Stimulated activated CD8-positive, alpha-beta memory T cell treated with anti-CD3 and anti-CD28 coated beads, Interleukin-4, amount 100 ng/mL, for 48 hours (primary cell): ENCODE measurements around the gene IPO9.
"Not testable (repeated sequence)": the region's sequence is repeated elsewhere in the genome, so short reads cannot be mapped to it uniquely, and the experiment has no call there.

ENCODE experiments used
- DNase-seq: peaks from one replicate; pipeline ENCODE4 v3.0.0-alpha.2; 2020

Gene IPO9

DNA sequence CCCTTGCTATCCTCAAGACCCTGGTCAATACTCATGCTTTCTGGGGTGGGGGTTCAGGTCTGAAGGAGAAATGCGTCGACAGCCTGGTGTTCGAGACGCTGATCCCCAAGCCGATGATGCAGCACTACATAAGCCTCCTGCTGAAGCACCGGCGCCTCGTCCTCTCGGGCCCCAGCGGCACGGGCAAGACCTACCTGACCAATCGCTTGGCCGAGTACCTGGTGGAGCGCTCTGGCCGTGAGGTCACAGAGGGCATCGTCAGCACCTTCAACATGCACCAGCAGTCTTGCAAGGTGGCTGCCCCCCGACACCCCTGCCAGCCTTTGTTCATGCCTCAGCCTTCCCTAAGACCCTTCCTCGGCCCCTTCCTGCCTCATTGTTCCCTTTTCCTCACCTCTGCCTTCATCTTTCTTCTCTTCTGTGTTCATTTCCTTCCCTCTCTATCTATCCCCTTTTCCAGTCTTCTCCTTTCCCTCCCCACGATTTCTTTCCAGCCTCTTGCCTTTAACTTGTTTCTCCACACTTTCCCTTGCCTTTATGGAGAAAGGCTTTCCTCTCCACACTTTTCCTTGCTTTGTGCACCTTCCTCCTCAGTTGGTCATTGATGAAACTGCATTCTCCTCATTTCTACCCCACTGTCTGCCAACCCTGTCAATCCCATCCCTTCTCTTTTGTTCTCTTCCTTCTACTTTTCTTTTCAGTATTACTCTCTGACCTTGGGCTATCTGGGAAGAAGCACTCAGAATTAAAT, 18.3 kb upstream of the IPO9 start:
- DNase-seq, result no peak

DNA sequence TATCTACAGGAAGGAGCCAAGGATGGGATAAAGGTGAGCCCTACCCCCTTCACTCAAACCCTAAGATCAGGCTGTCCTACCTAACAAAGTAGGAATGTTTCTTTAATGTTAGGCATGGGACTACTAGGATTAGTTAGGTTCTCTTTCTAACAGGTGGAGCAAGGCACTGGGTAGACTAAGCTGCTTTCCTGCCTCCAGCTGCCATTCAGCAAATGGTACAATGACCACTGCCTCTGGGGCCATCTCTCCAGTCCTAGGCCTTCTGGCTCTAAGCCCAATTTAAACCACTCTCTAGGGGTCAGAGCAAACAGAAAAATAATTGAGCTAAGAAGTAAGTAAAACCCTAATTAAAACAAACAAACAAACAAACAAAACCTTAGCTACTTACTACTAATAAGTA, 15.7 kb upstream of the IPO9 start:
- DNase-seq, result no peak

DNA sequence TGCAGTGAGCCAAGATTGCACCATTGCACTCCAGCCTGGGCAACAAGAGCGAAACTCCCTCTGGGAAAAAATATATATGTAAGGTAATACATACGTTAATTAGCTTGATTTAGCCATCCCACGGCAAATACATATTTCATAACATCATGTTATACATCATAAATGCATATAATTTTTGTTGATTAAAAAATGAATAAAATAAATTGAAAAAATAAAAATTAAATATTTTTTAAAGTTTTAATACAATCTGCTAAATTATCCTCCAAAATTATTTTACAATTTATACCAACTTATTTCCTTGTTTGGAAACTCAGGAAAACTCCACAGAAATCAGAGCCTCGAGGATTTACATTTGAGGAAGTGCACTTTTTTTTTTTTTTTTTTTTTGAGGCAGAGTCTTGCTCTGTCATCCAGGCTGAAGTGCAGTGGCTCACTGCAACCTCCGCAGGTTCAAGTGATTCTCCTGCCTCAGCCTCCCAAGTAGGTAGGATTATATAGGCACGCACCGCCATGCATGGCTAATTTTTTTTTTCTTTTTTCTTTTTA, 12.6 kb upstream of the IPO9 start:
- no peak for DNase-seq

DNA sequence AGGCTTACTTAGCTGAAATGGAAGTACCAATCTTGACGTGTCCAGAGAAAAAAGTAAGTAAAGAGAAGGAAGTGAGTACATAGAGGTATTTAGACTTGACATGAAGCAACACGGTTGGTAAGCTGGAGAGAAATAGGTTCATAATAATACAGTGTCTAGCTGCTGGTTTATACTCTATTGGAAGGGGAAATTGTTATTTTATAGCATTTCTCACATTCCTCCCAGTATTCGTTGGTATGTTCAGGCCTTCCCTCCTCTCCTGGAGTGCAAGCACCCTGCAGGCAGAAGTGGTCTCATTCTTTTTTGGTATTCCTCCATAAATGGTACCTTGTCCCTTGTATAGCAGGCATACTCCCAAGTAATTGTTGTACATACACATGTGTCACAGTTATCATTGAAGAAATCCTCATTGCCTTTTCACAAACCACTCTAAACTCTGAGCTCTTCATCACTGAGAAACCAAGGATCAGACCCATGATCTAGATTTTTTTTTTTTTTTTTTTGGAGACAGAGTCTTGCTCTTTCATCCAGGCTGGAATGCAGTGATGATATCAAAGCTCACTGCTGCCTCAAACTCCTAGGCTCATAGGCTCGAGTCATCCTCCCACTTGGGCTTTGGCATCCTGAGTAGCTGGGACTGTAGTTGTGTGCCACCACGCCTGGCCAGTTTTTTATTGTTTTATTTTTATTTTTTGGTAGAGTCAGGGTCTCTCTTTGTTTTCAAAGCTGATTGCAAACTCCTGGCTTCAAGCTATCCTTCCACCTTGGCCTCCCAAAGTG, 9.8 kb upstream of the IPO9 start:
- no peak for DNase-seq

DNA sequence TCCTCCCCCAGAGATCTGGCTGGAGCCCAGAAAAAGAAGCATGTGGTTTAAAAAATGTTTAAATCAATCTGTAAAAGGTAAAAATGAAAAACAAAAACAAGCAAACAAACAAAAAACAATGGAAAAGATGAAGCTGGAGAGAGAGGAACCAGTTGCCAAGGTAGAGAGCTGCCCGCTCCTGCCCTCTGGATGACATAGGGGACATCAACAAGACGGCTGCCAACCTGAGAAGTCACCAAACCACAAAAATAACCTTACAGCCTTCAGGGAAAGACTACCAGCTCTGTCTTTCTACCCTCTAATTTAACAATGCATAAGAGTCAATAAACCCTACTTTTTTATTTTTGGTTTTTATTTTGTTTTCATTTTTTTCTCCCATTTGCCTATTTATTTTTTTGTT, 8.5 kb upstream of the IPO9 start:
- no peak for DNase-seq

DNA sequence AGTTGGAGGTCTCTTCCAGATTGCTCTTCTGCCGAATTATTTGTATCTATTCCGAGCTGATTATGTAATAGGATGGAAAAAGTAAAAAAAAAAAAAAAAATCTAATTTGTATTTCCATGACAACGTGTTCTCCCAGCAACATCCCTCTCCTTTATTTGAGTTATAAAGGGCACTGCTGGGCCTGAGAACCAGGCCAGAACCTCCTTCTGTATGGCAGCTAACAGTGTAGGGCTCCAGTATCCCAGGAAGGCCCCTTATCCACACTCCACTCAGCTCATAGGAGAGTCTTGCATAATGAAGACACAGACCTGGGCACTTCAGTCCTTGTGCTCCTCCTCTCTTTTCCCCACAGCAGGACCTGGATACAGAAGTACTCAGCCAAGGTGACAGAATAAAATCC, 3.7 kb upstream of the IPO9 start:
- no peak for DNase-seq

DNA sequence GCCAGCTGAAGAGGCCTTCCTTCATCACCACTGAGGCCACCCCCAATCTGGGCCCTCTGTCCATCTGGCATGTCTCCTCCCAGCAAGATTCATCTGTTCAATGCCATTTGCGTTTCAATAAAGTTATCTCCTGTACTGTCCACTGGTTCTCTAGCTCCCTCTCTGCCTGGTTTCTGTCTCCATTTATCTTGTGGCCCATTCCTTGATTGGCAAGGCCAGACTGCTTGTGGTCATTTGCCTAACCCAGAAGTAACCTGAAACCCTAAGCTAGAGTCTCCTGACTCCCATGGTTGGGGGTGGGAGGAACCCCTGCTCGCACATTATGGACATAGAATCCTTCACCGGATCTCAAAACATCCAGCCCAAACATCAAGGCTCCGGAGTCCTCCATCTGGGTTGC, 2.1 kb upstream of the IPO9 start:
- DNase-seq, result no peak

DNA sequence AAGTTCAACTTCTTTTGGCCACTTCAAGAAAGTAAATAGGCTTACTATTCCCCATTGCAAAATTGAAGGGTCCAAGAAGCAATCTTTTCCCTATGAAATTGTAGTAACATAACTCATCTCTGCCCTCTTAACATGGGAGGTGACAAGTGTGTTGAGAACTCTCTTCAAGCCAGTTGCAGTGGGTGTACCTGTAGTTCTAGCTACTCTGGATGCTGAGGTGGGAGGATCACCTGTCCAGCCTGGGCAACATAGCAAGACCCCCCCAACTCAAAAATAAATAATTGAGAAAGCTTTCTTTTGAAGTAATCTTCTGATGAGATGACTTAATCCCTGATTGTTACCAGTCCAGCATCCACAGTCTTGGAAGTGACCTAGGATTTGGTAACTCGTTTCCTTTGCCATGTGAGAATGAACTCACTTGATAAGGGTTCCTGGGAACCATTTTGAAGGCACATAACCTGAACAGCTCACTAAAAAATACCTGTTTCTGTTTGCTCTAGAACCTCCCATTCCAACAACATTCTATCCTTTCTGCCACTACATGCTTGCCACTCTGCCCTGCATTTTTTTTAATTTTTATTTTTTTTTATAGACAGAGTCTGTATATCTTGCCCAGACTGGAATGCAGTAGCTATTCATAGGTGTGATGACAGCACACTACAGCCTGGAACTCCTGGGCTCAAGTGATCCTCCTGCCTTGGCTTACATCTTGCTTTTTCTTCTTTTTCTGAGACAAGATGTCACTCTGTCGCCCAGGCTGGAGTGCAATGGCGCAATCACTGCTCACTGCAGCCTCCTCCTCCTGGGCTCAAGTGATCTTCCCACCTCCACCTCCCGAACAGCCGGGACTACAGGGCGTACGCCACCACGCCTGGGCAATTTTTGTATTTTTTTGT, 1.4 kb upstream of the IPO9 start:
- no peak for DNase-seq

DNA sequence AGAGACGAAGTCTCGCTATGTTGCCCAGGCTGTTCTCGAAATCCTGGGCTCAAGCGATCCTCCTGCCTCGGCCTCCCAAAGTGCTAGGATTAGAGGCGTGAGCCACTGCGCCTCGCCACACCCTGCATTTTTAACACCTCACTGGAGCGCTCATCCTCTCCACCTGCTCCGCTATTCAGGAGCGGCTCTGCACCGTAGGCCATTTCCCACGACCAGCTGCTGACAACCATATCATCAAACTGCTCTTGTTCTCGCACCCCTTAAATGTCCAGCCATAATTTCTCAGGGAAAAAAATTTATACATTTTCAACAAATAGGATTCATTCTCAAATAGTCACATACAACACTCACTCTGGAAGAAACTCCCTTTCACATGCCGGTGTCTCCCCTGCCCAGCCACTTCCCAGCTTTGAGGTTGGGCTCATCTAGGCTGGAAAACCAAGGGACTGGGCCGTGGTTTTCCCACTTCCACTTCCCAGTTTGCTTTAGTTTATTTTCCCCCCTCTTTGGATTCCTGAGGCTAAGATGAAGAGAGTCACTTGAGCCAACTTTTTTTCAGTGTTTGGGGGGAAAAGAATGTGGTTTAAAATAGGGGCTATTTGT, 639 bp upstream of the IPO9 start:
- DNase-seq, result no peak

DNA sequence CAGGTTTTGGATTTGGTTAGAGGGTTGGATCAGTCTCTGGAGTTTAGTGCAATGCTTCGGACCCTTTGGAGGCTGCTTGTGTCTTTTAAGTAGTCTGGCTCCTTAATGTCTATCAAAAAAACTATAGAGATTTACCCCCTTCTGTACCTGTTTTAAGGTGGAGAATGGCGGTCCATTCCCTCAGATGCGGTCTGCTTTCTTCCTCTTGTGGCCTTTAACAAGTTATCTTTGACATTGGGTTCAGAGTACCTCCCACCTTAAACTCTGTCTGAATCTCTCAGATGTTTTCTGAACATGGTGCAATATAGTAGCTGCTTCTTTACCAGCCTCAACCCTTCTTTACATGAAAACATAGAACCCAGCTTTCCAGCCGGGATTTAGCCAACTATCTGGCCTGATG, 2.4 kb downstream of the IPO9 start:
- no peak for DNase-seq

DNA sequence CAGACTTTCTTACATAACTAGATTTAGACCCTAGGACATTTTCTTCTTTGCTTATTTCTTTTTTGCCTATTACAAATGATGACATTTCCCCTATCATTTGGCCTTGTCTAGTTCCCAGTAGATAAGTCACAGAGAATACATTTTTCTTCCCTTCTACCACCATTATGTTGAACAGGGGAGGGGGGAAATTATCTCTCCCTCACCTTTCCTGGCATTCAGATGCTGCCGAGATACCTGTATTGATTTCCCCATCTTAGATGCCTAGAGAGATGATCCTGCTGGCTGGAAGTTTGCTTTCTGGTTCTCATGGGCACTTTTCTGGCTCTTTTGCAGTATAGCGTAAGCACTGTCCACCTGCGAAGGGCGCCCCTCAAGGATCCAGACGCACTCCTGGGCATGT, 5.7 kb downstream of the IPO9 start:
- no peak for DNase-seq

DNA sequence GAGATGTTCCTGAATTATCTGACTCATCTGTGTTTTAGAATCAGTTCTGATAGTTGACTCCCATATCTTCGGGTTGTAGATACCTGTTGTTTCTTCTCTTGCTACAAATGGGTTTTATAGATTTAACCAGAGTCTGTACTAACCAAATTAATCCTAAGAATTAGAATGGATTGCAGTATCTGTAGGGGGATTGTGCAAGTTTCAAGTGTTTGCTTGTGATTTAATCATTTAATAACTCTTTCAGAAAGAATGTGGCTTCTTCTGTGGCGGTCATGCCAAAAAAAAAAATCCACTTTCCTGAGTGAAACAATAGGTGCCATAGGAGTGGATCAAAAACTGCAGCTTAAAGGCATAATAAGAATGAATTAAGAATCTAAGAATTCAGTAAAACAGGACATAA, 9.4 kb downstream of the IPO9 start:
- no peak for DNase-seq

DNA sequence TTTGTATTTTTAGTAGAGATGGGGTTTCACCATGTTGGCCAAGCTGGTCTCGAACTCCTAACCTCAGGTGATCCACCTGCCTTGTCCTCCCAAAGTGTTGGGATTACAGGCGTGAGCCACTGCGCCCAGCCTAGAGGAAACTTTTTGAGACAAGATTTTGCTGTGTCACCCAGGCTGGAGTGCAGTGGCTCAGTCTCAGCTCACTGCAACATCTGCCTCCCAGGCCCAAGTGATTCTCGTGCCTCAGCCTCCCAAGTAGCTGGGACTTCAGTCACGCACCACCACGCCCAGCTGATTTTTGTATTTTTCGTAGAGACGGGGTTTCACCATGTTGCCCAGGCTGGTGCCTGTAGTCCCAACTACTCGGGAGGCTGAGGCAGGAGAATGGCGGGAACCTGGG, 10.1 kb downstream of the IPO9 start:
- not testable (repeated sequence) for DNase-seq

DNA sequence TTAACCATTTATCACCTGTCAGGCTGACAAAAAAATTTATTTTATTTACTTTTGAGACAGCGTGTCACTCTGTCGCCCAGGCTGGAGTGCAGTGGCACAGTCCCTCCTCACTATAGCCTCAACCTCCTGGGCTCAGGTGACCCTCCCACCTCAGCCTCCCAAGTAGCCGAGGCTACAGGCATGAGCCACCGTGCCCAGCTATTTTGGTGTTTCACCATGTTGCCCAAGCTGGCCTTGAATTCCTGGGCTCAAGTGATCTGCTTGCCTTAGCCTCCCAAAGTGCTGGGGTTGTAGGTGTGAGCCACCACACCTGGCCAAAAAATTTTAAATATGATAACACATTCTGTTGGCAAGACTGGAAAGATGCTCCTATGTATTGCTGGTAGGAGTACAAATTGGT, 11.1 kb downstream of the IPO9 start:
- DNase-seq, result no peak

DNA sequence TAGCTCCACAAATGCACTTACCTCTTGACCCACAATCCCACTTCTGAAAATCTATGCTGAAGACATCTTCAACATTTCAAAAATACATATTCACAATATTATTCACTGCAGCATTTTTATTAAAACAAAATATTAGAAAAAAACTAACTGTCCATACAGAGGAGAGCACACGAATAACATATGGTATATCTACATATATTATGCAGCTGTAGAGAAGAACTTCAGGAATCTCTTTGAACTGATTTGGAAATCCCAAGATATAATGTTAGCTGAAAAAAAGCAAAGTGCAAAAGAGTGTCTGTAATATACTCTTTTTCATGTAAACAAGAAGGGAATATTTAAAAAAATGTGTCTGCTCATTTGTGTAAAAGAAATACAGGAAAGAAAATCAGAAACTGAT, 11.5 kb downstream of the IPO9 start:
- no peak for DNase-seq

DNA sequence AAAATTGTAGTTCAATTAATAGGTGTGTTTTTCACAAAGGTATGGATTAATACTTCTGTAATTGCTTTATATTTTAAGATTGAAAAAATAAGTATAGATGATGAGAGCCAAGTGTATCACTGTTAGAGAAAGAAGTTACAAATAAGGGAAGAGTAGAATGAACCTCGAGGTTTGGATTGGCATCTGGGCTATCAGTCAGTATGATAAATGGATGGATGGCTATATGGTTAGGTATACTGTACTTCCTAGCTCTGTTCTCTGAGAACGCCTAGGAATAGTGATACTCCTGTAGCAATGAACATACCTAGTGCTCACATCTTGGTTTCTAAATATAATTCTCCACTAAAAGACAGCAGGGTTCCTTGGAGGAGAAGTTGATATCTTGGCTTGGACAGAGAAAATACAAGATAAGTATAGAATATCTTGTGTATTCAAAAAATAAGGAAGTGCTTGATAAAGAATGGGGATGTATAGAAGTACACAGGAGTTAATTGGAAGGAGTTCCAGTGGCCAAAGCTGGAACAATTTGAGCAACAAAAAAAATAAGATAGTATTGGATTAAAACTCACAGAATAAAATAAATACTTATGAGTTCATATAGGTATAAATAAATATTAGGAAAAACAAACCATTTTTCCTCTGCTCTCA, 12.4 kb downstream of the IPO9 start:
- no peak for DNase-seq

DNA sequence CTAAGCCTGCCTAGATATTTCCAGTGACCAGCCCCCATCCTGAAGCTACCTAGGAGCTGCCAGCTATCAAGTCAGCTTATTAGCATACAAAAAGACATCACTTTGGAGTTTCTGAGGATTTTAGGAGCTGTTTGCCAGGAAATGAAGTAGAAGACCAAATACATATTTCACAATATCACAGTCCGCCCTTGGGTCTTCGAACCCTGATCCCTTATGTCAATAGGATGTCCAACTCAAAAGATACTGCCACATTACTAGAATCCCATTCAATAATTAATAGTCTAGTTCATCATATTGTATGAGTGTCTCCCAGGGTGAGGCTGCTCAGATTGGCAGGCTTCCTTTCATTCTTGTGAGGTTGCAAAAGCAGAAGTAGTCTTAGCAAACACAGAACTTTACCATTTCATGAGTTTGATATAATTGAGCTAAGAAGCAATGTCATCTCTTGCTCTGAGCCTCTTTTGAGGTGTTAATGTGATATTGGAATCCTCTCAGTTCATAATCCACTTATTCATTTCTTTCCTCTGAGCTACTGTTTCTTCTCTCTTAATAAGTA, 13.6 kb downstream of the IPO9 start:
- no peak for DNase-seq

DNA sequence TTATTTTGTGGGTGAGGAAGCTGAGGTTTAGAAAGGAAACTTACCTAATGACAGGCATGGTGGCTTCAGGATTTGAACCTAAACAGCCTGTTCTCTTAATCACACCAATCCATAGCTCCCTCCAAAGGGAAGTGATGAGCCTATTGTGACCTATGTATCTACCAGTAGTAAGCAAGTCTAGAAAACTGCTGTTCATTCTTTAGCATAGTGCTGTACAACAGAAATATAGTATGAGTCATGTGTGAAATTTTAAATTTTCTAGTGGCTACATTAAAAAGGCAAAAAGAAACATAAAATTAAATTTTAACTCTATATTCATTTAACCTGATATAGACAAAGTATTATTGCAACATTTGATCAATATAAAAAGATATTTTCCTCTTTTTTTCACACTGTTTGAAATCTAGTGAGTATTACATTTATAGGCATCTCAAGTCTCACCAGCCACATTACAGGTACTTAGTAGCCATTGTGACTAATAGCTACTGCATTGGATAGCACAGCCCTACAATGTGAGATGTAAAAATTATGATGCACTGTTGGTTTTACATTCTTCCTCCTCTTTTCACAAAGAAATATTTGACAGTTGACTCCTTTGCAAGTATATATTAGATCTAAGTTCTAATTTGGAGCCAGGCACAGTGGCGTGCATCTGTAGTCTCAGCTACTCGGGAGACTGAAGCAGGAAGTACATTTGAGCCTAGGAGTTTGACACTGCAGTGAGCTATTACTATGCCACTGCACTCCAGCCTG, 16.6 kb downstream of the IPO9 start:
- DNase-seq, result no peak

DNA sequence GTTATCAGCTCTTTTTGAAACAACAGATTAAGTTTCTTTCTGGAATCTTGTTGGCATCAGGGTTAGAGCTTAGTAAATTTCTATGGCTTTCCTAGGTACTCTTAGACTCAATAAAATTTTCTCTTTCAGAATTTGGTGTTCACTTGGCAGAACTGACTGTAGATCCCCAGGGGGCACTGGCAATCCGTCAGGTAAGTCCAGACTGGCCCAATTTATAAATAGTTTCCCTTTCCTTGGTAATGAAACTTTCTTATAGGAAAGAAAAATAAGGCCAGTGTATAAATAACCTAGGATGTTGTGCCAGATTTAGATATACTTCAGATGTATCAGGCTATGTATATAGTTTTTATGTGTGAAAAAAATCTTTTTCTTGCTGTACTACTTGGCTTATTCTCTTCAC, 18.2 kb downstream of the IPO9 start:
- DNase-seq, result no peak

DNA sequence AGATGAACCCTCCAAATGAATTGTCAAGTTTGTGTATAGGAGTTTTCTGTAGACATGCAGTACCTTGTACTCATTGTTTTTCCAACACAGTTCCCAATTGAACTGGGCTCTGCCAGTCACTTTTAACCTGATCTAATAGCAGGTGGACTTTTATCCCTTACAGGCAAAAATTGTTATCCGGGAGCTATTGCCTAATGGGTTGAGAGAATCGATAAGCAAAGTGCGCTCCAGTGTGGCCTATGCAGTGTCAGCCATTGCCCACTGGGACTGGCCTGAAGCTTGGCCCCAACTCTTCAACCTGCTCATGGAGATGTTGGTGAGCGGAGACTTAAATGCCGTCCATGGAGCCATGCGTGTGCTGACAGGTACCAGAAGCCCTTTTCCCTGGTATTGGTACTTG, 19.3 kb downstream of the IPO9 start:
- no peak for DNase-seq

DNA sequence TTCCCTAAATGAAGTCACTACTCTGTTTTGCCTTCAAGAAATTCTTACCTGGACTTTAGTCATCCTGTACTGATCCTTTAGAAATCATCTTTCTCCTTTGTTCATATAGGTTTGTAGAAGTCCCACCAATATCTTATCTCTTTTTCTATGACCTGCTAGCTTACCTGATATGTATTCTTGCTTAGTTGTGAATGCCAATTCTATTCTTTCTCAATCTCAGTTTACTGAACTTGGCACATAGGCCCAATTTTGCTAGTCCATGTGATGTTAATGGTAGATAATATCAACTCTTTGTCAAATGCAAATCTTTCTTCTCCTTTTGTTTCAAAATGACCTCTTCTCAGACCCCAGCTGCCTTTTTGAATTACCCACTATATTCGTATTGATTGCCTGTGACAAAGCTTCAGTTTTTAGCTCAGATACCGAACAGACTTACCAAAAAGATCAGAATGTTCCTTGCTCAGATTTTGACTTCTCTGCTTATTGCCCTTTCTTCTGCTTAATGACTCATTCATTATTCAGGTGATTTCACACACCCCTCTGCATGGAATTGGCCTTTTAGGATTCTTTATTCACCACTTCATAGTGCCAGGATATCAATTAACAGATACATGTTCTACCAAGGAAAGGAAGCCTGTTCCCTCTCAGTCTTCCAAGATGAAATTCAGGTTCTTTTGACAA, 20.6 kb downstream of the IPO9 start:
- DNase-seq, result no peak
